HepG2 (cell line): ENCODE data around the gene GPN2. TPM values are rescaled to one million over a fixed set of nuclear protein-coding genes. Genes with fewer than 3 reads are reported as not detected.

ENCODE experiments used
- ADNP ChIP-seq: sonication (generic); formaldehyde crosslinking; IDR thresholded peaks from 2 replicates; pipeline ENCODE4 v1.4.0; 2020; ENCODE audit warnings: missing genetic modification reagents
- FOSL1 ChIP-seq: sonication (generic); formaldehyde crosslinking; IDR thresholded peaks from 2 replicates; pipeline ENCODE4 v1.9.0; 2021; ENCODE audit warnings: missing genetic modification reagents, borderline replicate concordance
- GMEB2 ChIP-seq: IDR thresholded peaks from 2 replicates; pipeline ENCODE4 v1.6.1; 2016; ENCODE audit warnings: missing biosample characterization, missing genetic modification reagents, low read depth
- HDAC1 ChIP-seq: sonication (generic); formaldehyde crosslinking; IDR thresholded peaks from 2 replicates; pipeline ENCODE4 v1.5.1; 2020; ENCODE audit warnings: mild to moderate bottlenecking, missing genetic modification reagents
- HNRNPUL1 ChIP-seq: fragments of 200-400 bp; formaldehyde crosslinking; IDR thresholded peaks from 2 replicates; pipeline ENCODE4 v1.6.1; 2017; ENCODE audit warnings: low read depth, mild to moderate bottlenecking, low read length, moderate library complexity
- MAFK ChIP-seq, 2 experiments: IDR thresholded peaks in 1 of 2; conservative IDR thresholded peaks in 1 of 2; 2 replicates each; pipeline ENCODE4 v1.6.1; 2011; ENCODE audit warnings: improper control_type of control experiment in 2 of 2, low read length in 2 of 2
- NONO ChIP-seq, 2 experiments: fragments of 450-650 bp in 1 of 2; sonication (generic) in 1 of 2; formaldehyde crosslinking in 1 of 2; IDR thresholded peaks in 1 of 2; conservative IDR thresholded peaks in 1 of 2; 2 replicates each; pipeline versions ENCODE4 v1.6.1 to v1.8.0; 2017 to 2022; ENCODE audit warnings: mild to moderate bottlenecking in 1 of 2, missing genetic modification reagents in 1 of 2, moderate library complexity in 1 of 2
- RNF219 ChIP-seq: sonication (generic); formaldehyde crosslinking; IDR thresholded peaks from 2 replicates; pipeline ENCODE4 v1.5.0; 2020; ENCODE audit warnings: mild to moderate bottlenecking, missing genetic modification reagents
- SKIL ChIP-seq: sonication (generic); formaldehyde crosslinking; IDR thresholded peaks from 2 replicates; pipeline ENCODE4 v1.8.0; 2022; ENCODE audit warnings: missing genetic modification reagents, mild to moderate bottlenecking, moderate library complexity, borderline replicate concordance
- SUZ12 ChIP-seq: fragments of 150-350 bp; IDR thresholded peaks from 2 replicates; pipeline ENCODE4 v1.6.1; 2014; ENCODE audit warnings: low read depth, low read length
- ZBTB2 ChIP-seq: sonication (generic); formaldehyde crosslinking; IDR thresholded peaks from 2 replicates; pipeline ENCODE4 v1.8.0; 2022; ENCODE audit warnings: low read depth, missing genetic modification reagents
- ZNF18 ChIP-seq: sonication (generic); formaldehyde crosslinking; IDR thresholded peaks from 2 replicates; pipeline ENCODE4 v1.8.0; 2022; ENCODE audit warnings: mild to moderate bottlenecking, missing genetic modification reagents; ENCODE audit not compliant: insufficient replicate concordance
- ZNF253 ChIP-seq: sonication (generic); formaldehyde crosslinking; IDR thresholded peaks from 2 replicates; pipeline ENCODE4 v1.8.0; 2022; ENCODE audit warnings: mild to moderate bottlenecking, missing genetic modification reagents, borderline replicate concordance
- ZNF761 ChIP-seq: sonication (generic); formaldehyde crosslinking; conservative IDR thresholded peaks from 2 replicates; pipeline ENCODE4 v1.4.0; 2020; ENCODE audit warnings: mild to moderate bottlenecking, missing genetic modification reagents
- ZNF879 ChIP-seq: sonication (generic); formaldehyde crosslinking; IDR thresholded peaks from 2 replicates; pipeline ENCODE4 v1.8.1; 2023; ENCODE audit warnings: missing genetic modification reagents
- ZNF891 ChIP-seq: sonication (generic); formaldehyde crosslinking; IDR thresholded peaks from 2 replicates; pipeline ENCODE4 v1.5.0; 2020; ENCODE audit warnings: mild to moderate bottlenecking, missing genetic modification reagents
- polyA plus RNA-seq, 8 experiments: library from polyadenylated mRNA; depleted of rRNA in 3 of 8; stranded (reverse) in 7 of 8; unstranded in 1 of 8; fragments of >200 nt; fragmentation: Illumina TruSeq in 4 of 8; extraction: Trizol in 4 of 8; gene quantifications; 2 replicates each; pipeline versions ENCODE4 v1.2.1 to v1.2.3, GENCODE V29; 2011 to 2016; ENCODE audit warnings: low read depth in 4 of 8, missing spikeins in 1 of 8, mixed read lengths in 1 of 8; ENCODE audit not compliant: insufficient read depth in 1 of 8
- total RNA-seq, 5 experiments: library from RNA; depleted of rRNA; stranded (reverse); fragments of >200 nt; fragmentation: Illumina TruSeq; extraction: Trizol; gene quantifications; 2 replicates each; pipeline ENCODE4 v1.2.3, GENCODE V29; 2016; ENCODE audit warnings: low read depth in 1 of 5

Gene GPN2
- total and polyA plus RNA-seq, 2 of the 13 experiments (the other 11 are each of a cell fraction or from before 2014, with no cell fraction given) = 19.3 to 38.9 TPM

GRCh38 chr1:26889551-26890466 is at the start of gene GPN2 (continued):
- TF ChIP-seq ZNF761 (CRISPR knock-in tag) (peak; percentile 58; the same call in 1 of the 2 replicates), ZNF253 (peak; percentile 96; the same call in 1 of the 2 replicates), NONO (IDR thresholded peaks at IDR 0.05) (no peak), NONO (CRISPR knock-in tag; conservative IDR thresholded peaks at IDR 0.05) (peak; percentile 87), ADNP (CRISPR knock-in tag) (no peak; the same call in 1 of the 2 replicates), ZNF879 (no peak), ZNF891 (peak; percentile 89), HDAC1 (CRISPR knock-in tag) (peak; percentile 89), ZNF18 (peak; percentile 85), SKIL (CRISPR knock-in tag) (peak; percentile 71; the same call in 1 of the 2 replicates), FOSL1 (CRISPR knock-in tag) (0 out of 2 replicates have a peak, but pooled peaks have one; percentile 6), ZBTB2 (CRISPR knock-in tag) (peak; percentile 77), RNF219 (CRISPR knock-in tag) (no peak; the same call in 1 of the 2 replicates), SUZ12 (no peak), HNRNPUL1 (peak; percentile 42; the same call in 1 of the 2 replicates), MAFK (conservative IDR thresholded peaks at IDR 0.05 in 1 of 2, IDR thresholded peaks at IDR 0.05 in 1 of 2; ENCODE audit: low read length in 2 of 2) (no peak), GMEB2 (CRISPR knock-in tag) (peak; percentile 71)
